GM23338 (cell line): ENCODE measurements around the gene KCNJ3. TPM values are rescaled to one million over a fixed set of nuclear protein-coding genes. Genes with fewer than 3 reads are reported as not detected.

Experiments used
- ATAC-seq: fragments of 200-7000 bp; cut with Tn5 transposase; 3 replicates; pipeline ENCODE4 v1.9.1; 2020
- DNase-seq: peaks from one replicate; pipeline ENCODE4 v3.0.0-alpha.2; 2015; ENCODE audit warnings: low spot score
- H2AFZ ChIP-seq: fragments of 200-600 bp; sonication (generic); 2 replicates; pipeline ENCODE4 v1.8.0; 2016; ENCODE audit warnings: antibody characterized with exemption, mild to moderate bottlenecking, moderate library complexity
- H3F3A ChIP-seq: fragments of 200-600 bp; sonication (generic); replicated peaks from 2 replicates; pipeline ENCODE4 v1.8.0; 2017; ENCODE audit warnings: antibody characterized with exemption, mixed run types, low read depth
- H3K27ac ChIP-seq: fragments of 200-600 bp; sonication (generic); 2 replicates; pipeline ENCODE4 v1.6.1; 2016; ENCODE audit warnings: low read depth
- H3K27me3 ChIP-seq: fragments of 200-600 bp; sonication (generic); 2 replicates; pipeline ENCODE4 v1.8.0; 2016; ENCODE audit warnings: mild to moderate bottlenecking, mixed run types, moderate library complexity; ENCODE audit not compliant: insufficient read depth
- H3K36me3 ChIP-seq: fragments of 200-600 bp; sonication (generic); 2 replicates; pipeline ENCODE4 v1.8.0; 2016; ENCODE audit warnings: mild to moderate bottlenecking; ENCODE audit not compliant: insufficient read depth
- H3K4me1 ChIP-seq: fragments of 200-600 bp; sonication (generic); 2 replicates; pipeline ENCODE4 v1.8.0; 2016; ENCODE audit warnings: mild to moderate bottlenecking, moderate library complexity; ENCODE audit not compliant: insufficient read depth
- H3K4me2 ChIP-seq: fragments of 200-600 bp; sonication (generic); 2 replicates; pipeline ENCODE4 v1.7.1; 2017; ENCODE audit warnings: mixed run types
- H3K4me3 ChIP-seq: fragments of 200-600 bp; sonication (generic); 2 replicates; pipeline ENCODE4 v1.6.1; 2016; ENCODE audit warnings: mixed run types
- H3K79me2 ChIP-seq: fragments of 200-600 bp; sonication (generic); replicated peaks from 2 replicates; pipeline ENCODE4 v1.8.0; 2017; ENCODE audit warnings: mild to moderate bottlenecking; ENCODE audit not compliant: insufficient read depth
- H3K9me2 ChIP-seq: fragments of 200-600 bp; sonication (generic); 2 replicates; pipeline ENCODE4 v1.8.0; 2017; ENCODE audit not compliant: insufficient read depth
- H4K20me1 ChIP-seq: fragments of 200-600 bp; sonication (generic); replicated peaks from 2 replicates; pipeline ENCODE4 v1.8.0; 2017; ENCODE audit warnings: mild to moderate bottlenecking; ENCODE audit not compliant: insufficient read depth
- H3K27ac Mint-ChIP-seq: 2 replicates; pipeline ENCODE4 v1.8.0; 2020; ENCODE audit warnings: inconsistent platforms, mild to moderate bottlenecking, moderate library complexity, mixed read lengths
- H3K27me3 Mint-ChIP-seq: 3 replicates; pipeline ENCODE4 v1.8.0; 2022; ENCODE audit warnings: low read depth, mild to moderate bottlenecking, moderate library complexity, mixed read lengths, inconsistent platforms; ENCODE audit not compliant: insufficient read depth, poor library complexity
- H3K36me3 Mint-ChIP-seq: 3 replicates; pipeline ENCODE4 v1.8.0; 2021; ENCODE audit warnings: low read depth, mild to moderate bottlenecking, inconsistent platforms, moderate library complexity, mixed read lengths
- H3K4me1 Mint-ChIP-seq: 3 replicates; pipeline ENCODE4 v1.8.0; 2020; ENCODE audit warnings: mild to moderate bottlenecking, inconsistent platforms, mixed read lengths
- H3K4me3 Mint-ChIP-seq: 3 replicates; pipeline ENCODE4 v1.8.0; 2021; ENCODE audit warnings: moderate library complexity, mild to moderate bottlenecking, inconsistent platforms, mixed read lengths
- H3K9me3 Mint-ChIP-seq: 3 replicates; pipeline ENCODE4 v1.8.0; 2020; ENCODE audit warnings: moderate library complexity, mild to moderate bottlenecking, inconsistent platforms, mixed read lengths
- EZH2 ChIP-seq: fragments of 200-600 bp; sonication (generic); IDR thresholded peaks from one replicate; pipeline ENCODE4 v1.8.0; 2017; ENCODE audit warnings: antibody characterized with exemption, mild to moderate bottlenecking, low read depth; ENCODE audit not compliant: unreplicated experiment
- EZH2phosphoT487 ChIP-seq: fragments of 200-600 bp; sonication (generic); IDR thresholded peaks from one replicate; pipeline ENCODE4 v1.8.1; 2018; ENCODE audit warnings: antibody characterized with exemption; ENCODE audit not compliant: unreplicated experiment
- JUNB ChIP-seq: IDR thresholded peaks from one replicate; pipeline ENCODE4 v1.6.1; 2016; ENCODE audit warnings: antibody characterized with exemption; ENCODE audit not compliant: unreplicated experiment
- NANOG ChIP-seq: IDR thresholded peaks from 2 replicates; pipeline ENCODE4 v1.6.1; 2016; ENCODE audit warnings: antibody characterized with exemption, borderline replicate concordance
- REST ChIP-seq: IDR thresholded peaks from one replicate; pipeline ENCODE4 v1.6.1; 2018; ENCODE audit warnings: antibody characterized with exemption; ENCODE audit not compliant: unreplicated experiment
- STAT1 ChIP-seq: IDR thresholded peaks from one replicate; pipeline ENCODE4 v1.6.1; 2016; ENCODE audit warnings: antibody characterized with exemption; ENCODE audit not compliant: unreplicated experiment
- ZNF114 ChIP-seq: fragments of 250-450 bp; sonication (Bioruptor Pico); IDR thresholded peaks from 2 replicates; pipeline ENCODE4 v1.5.0; 2020; ENCODE audit warnings: mild to moderate bottlenecking, moderate library complexity
- ZNF331 ChIP-seq: fragments of 250-450 bp; sonication (Bioruptor Pico); IDR thresholded peaks from 2 replicates; pipeline ENCODE4 v1.5.0; 2020; ENCODE audit warnings: low read depth, mild to moderate bottlenecking, moderate library complexity
- polyA plus RNA-seq: library from polyadenylated mRNA; unstranded; fragments of >200 nt; fragmentation: Nextera tagmentation; extraction: Ambion mirVana; gene quantifications from 2 replicates; pipeline ENCODE4 v1.2.1, GENCODE V29; 2016
- total RNA-seq: library from RNA; depleted of rRNA; stranded (reverse); fragments of >200 nt; shearing (Covaris generic); gene quantifications from 2 replicates; pipeline ENCODE4 v1.2.3, GENCODE V29; 2014
- TF ChIP-seq, protein P1 (sequence below): fragments of 250-450 bp; sonication (Bioruptor Pico); IDR thresholded peaks from 2 replicates; pipeline ENCODE4 v1.5.0; 2020; ENCODE audit warnings: mild to moderate bottlenecking, moderate library complexity
- TF ChIP-seq, protein P2 (sequence below): IDR thresholded peaks from 2 replicates; pipeline ENCODE4 v1.6.1; 2016; ENCODE audit warnings: antibody characterized with exemption

The KCNJ3 gene
- total and polyA plus RNA-seq, 2 experiments from 2014 or later, result 0.05 to 0.28 TPM

- TF ChIP-seq, protein P1, sequence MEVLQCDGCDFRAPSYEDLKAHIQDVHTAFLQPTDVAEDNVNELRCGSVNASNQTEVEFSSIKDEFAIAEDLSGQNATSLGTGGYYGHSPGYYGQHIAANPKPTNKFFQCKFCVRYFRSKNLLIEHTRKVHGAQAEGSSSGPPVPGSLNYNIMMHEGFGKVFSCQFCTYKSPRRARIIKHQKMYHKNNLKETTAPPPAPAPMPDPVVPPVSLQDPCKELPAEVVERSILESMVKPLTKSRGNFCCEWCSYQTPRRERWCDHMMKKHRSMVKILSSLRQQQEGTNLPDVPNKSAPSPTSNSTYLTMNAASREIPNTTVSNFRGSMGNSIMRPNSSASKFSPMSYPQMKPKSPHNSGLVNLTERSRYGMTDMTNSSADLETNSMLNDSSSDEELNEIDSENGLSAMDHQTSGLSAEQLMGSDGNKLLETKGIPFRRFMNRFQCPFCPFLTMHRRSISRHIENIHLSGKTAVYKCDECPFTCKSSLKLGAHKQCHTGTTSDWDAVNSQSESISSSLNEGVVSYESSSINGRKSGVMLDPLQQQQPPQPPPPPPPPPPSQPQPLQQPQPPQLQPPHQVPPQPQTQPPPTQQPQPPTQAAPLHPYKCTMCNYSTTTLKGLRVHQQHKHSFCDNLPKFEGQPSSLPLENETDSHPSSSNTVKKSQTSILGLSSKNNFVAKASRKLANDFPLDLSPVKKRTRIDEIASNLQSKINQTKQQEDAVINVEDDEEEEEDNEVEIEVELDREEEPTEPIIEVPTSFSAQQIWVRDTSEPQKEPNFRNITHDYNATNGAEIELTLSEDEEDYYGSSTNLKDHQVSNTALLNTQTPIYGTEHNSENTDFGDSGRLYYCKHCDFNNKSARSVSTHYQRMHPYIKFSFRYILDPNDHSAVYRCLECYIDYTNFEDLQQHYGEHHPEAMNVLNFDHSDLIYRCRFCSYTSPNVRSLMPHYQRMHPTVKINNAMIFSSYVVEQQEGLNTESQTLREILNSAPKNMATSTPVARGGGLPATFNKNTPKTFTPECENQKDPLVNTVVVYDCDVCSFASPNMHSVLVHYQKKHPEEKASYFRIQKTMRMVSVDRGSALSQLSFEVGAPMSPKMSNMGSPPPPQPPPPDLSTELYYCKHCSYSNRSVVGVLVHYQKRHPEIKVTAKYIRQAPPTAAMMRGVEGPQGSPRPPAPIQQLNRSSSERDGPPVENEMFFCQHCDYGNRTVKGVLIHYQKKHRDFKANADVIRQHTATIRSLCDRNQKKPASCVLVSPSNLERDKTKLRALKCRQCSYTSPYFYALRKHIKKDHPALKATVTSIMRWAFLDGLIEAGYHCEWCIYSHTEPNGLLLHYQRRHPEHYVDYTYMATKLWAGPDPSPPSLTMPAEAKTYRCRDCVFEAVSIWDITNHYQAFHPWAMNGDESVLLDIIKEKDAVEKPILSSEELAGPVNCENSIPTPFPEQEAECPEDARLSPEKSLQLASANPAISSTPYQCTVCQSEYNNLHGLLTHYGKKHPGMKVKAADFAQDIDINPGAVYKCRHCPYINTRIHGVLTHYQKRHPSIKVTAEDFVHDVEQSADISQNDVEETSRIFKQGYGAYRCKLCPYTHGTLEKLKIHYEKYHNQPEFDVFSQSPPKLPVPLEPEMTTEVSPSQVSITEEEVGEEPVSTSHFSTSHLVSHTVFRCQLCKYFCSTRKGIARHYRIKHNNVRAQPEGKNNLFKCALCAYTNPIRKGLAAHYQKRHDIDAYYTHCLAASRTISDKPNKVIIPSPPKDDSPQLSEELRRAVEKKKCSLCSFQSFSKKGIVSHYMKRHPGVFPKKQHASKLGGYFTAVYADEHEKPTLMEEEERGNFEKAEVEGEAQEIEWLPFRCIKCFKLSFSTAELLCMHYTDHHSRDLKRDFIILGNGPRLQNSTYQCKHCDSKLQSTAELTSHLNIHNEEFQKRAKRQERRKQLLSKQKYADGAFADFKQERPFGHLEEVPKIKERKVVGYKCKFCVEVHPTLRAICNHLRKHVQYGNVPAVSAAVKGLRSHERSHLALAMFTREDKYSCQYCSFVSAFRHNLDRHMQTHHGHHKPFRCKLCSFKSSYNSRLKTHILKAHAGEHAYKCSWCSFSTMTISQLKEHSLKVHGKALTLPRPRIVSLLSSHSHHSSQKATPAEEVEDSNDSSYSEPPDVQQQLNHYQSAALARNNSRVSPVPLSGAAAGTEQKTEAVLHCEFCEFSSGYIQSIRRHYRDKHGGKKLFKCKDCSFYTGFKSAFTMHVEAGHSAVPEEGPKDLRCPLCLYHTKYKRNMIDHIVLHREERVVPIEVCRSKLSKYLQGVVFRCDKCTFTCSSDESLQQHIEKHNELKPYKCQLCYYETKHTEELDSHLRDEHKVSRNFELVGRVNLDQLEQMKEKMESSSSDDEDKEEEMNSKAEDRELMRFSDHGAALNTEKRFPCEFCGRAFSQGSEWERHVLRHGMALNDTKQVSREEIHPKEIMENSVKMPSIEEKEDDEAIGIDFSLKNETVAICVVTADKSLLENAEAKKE, result no peak
Measured at GRCh38 chr2:154664248-154664647, 34.2 kb upstream of the KCNJ3 start (continued).

DNA sequence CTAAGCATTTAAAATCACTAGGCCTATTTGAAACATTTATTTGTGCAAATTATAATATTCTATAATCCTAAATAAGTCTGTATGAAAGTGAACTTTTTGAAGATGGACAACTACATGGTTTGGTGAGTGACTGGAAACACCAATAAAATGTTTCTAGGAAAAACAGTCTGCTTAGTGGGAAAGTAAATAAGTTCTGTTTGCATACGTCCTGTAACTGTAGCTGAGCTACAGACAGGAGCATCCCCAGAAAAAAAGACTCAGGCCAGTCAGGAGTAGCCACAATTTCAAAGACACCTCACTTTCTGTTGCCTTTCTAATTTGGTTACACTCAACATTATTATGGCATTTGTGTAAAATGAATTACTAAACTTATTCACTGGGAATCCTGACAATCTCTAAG is 28.4 kb upstream of the KCNJ3 start:
- H3K4me2 ChIP-seq, result no peak overlapping the region
- no peak overlapping the region for H3K27ac ChIP-seq
- Mint-ChIP-seq H3K27ac (no peak overlapping the region), H3K36me3 (no peaks in the 10 kb centered on the region), H3K9me3 (no peaks in the 10 kb centered on the region), H3K4me3 (no peak overlapping the region), H3K4me1 (no peaks in the 10 kb centered on the region), H3K27me3 (no peaks in the 10 kb centered on the region)
- H3K79me2 ChIP-seq, result no peaks in the 10 kb centered on the region
- ATAC-seq (no peak), DNase-seq (no peak)
- no peaks in the 10 kb centered on the region for H3F3A ChIP-seq
- H3K27me3 ChIP-seq, result no peaks in the 10 kb centered on the region
- H3K4me3 ChIP-seq, result no peak overlapping the region
- no peaks in the 10 kb centered on the region for H3K9me2 ChIP-seq
- H4K20me1 ChIP-seq, result no peaks in the 10 kb centered on the region
- H2AFZ ChIP-seq, result no peak overlapping the region
- TF ChIP-seq ZNF114 (CRISPR knock-in tag) (no peak), REST (no peak), NANOG (no peak), STAT1 (no peak), EZH2 (no peak), ZNF331 (CRISPR knock-in tag) (no peak), EZH2phosphoT487 (no peak), JUNB (no peak)
- TF ChIP-seq, protein P2, sequence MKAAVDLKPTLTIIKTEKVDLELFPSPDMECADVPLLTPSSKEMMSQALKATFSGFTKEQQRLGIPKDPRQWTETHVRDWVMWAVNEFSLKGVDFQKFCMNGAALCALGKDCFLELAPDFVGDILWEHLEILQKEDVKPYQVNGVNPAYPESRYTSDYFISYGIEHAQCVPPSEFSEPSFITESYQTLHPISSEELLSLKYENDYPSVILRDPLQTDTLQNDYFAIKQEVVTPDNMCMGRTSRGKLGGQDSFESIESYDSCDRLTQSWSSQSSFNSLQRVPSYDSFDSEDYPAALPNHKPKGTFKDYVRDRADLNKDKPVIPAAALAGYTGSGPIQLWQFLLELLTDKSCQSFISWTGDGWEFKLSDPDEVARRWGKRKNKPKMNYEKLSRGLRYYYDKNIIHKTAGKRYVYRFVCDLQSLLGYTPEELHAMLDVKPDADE, result no peak
- no peaks in the 10 kb centered on the region for H3K4me1 ChIP-seq
- no peaks in the 10 kb centered on the region for H3K36me3 ChIP-seq
